ENCODE measurements around the gene LEP.
A peak's percentile ranks its signal among the peaks of the same experiment; 100 is the strongest.

LEP gene

DNA sequence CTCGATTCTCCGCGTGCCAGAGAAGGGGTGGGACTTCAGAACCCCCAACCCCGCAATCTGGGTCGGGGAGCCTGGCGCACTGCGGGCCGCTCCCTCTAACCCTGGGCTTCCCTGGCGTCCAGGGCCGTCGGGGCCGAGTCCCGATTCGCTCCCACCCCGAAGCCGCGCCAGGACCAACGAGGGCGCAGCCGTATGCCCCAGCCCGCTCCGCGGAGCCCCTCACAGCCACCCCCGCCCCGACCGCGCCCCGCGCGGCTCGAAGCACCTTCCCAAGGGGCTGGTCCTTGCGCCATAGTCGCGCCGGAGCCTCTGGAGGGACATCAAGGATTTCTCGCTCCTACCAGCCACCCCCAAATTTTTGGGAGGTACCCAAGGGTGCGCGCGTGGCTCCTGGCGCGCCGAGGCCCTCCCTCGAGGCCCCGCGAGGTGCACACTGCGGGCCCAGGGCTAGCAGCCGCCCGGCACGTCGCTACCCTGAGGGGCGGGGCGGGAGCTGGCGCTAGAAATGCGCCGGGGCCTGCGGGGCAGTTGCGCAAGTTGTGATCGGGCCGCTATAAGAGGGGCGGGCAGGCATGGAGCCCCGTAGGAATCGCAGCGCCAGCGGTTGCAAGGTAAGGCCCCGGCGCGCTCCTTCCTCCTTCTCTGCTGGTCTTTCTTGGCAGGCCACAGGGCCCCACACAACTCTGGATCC lies at the start of gene LEP:
TSS of gene LEP (plus strand) at position 583 of the 691 bp plus-strand sequence. CDS start 10,741 bp downstream, outside the sequence.
- no peak for DNase-seq

- no peak for DNase-seq
Observed at GRCh38 chr7:128192497-128193142, 48.5 kb upstream of the LEP start.

DNA sequence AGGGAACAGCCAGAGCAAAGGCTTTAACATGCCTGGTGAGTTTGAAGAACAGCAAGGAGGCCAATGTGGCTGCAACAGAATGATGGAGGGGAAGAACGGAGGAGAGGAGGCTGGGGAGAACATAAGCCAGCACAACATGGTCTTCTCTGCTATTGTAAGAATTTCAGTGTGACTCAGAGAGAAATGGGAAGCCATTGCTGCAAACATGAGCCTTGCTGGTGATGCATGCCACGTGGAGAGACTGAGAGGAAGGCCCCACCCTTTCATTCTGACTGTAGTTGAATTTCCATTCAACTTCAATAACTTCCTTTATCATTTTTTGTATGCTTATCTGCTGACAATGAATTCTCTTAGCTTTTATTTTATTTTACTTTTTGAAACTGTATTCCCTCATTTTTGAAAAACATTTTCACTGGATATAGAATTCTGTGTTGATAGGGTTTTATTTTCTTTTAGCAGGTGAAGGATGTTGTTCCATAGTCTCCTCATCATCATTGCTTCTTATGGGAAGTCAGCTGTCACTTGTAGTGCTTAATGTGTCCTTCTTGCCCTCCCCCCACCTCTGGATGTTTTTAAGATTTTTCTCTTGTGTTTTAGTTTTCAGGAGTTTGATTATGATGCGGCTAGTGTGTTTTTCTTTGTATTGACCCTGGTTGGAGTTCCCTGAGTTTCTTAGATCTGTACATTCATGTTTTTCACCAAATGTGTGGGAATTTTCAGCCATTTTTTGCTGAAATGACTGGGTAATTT lies 46.4 kb upstream of the LEP start:
- peak; percentile 18 for DNase-seq

- no peak for DNase-seq
Observed at GRCh38 chr7:128197589-128197988, 43.5 kb upstream of the LEP start.

DNA sequence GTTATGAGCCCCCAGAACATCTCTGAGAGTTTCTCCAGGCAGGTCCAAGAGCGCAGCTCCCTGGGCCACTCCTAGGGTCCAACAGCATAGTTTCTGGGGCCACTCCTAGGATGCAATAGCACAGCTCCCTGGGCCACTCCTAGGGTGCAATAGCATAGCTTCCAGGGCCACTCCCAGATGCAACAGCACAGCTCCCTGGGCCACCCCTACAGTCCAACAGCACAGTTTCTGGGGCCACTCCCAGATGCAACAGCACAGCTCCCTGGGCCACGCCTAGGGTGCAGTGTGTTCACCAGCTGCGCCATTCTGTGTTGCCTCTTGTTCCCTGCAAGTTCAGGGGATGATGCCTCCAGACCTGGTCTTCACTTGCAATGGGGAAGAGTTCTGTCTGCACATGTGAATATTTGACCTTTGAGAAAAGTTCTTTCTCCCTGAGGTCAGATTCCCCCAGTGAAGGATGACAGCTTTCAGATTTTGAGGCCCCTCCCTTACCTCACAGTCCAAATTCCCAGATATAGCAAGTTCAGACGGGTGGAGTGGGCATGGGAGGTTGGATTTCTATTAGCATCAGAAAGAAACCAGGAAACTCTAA lies 43.0 kb upstream of the LEP start:
- DNase-seq, result no peak

- DNase-seq, result no peak
Observed at GRCh38 chr7:128200376-128200775, 40.7 kb upstream of the LEP start.

- DNase-seq, result no peak
Observed at GRCh38 chr7:128201067-128201689, 39.9 kb upstream of the LEP start.

GRCh38 chr7:128201690-128202085 lies 39.4 kb upstream of the LEP start:
- no peak for DNase-seq

DNA sequence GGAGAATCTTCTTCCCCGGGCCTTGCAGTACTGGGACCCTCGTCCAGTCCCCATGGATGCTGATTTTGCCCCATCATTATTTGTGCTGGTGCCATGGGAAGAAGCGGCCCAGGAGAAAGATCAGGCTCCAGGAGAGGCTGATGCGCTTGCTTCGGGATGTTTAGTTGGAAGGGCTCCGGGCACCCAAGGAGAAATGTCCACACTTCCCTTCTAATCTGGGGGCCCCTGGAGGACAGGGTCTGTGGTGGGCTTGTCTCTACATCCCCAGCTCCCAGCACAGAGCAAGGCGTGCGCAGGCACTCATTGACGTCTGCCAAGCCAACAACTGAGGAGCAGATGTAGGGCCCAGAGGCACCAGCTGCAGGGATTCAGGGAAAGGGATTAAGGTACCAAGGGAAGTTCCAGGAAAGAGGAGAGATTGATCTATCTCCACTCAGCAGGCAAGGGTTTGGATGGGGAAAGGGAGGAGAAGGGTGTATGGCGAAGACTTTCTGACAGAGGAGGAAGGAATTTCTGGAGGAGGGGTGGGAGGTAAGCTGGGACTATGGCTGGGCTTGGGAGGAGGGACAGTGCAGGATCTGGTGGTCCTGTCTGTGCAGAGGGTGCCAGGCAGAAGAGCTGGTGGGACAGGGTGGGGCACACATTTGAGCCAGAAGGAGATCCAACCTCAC lies 38.7 kb upstream of the LEP start:
- no peak for DNase-seq

GRCh38 chr7:128203047-128203491 lies 38.0 kb upstream of the LEP start:
- no peak for DNase-seq

GRCh38 chr7:128203710-128204214 lies 37.3 kb upstream of the LEP start:
- no peak for DNase-seq

- no peak for DNase-seq
Observed at GRCh38 chr7:128204455-128204854, 36.6 kb upstream of the LEP start.

- DNase-seq, result no peak
Observed at GRCh38 chr7:128205068-128205467, 36.0 kb upstream of the LEP start.

- no peak for DNase-seq
Observed at GRCh38 chr7:128206017-128206746, 34.9 kb upstream of the LEP start.

GRCh38 chr7:128206747-128207500 lies 34.2 kb upstream of the LEP start:
- no peak for DNase-seq

- no peak for DNase-seq
Observed at GRCh38 chr7:128207609-128208008, 33.5 kb upstream of the LEP start.

GRCh38 chr7:128209229-128210035 lies 31.6 kb upstream of the LEP start:
- DNase-seq, result peak; percentile 80

- no peak for DNase-seq
Observed at GRCh38 chr7:128210036-128210347, 31.1 kb upstream of the LEP start.

GRCh38 chr7:128210590-128211570 lies 30.2 kb upstream of the LEP start:
- no peak for DNase-seq

All from activated CD4-positive, alpha-beta T cell treated with anti-CD3 and anti-CD28 coated beads, Interleukin-2, Interleukin-6, amounts not matched to agents 100 ng/mL and 50 ng/mL, durations not matched to agents 16 hours and 8 hours (primary cell).